Measurements from ENCODE around the gene PCP2. TPM values are rescaled to one million over a fixed set of nuclear protein-coding genes. Genes with fewer than 3 reads are reported as not detected.
A peak's percentile ranks its signal among the peaks of the same experiment; 100 is the strongest.

Gene PCP2
- total RNA-seq, 1 donor from 2014 or later, result not detected

DNA sequence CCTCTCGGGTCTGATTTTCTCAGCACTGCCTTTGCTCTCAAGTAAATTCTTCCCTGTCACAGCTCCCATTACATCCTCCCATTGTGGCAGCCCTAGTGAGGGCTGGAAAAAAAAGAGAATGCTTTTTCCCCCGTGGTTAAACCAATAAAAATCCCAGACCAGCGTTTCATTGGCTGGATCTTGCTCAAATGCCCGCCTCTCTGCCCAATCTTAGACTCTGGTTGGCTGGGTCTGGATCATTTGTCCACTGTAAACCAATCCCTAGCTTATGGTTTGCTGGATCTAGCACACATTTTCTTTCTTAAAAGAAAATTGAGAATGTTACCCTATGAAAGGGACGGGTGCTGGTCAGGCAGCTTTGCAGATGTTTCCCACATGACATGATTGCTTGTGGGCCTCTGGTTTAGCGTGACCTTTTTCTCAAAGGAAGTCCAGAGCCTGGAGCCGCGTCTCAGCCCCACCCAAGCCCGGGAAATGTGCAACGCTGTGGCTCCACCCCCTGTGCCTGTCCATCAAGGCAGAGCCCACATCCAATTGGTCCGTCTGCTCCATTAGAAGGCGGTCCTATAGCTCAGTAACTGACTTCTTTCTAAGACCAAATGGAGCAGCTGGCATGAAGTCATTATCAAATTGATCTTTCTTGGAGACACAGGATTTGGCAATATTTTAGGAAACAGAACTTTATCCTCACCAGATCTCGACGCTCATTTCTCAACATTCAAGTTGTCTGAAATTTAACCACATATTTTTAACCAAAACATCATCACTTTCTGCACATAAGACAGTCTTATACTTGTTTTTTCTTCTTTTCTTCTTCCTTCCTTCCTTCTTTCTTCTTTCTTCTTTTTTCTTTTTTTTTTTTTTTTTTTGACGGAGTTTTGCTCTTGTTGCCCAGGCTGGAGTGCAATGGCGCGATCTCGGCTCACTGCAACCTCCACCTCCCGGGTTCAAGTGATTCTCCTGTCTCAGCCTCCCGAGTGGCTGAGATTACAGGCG lies 40.8 kb upstream of the PCP2 start:
- no peak for TF ChIP-seq EZH2 (IDR thresholded peaks at IDR 0.05)
- TF ChIP-seq EZH2phosphoT487 (IDR thresholded peaks at IDR 0.05), result no peak
- no peak for TF ChIP-seq CTCF (IDR thresholded peaks at IDR 0.05)
- Mint-ChIP-seq H3K4me1 (peaks cover 8% of the 10 kb centered on the region), H3K9me3 (peaks cover 2% of the 10 kb centered on the region), H3K27ac (no peak overlapping the region), H3K4me3 (no peak overlapping the region), H3K27me3 (ENCODE audit: insufficient read depth, low read depth) (peaks cover 51% of the 10 kb centered on the region), H3K36me3 (no peaks in the 10 kb centered on the region)
- no peak overlapping the region for H3K4me2 ChIP-seq
- H3K4me1 ChIP-seq, result peaks cover 7% of the 10 kb centered on the region
- no peak overlapping the region for H3K9ac ChIP-seq
- no peaks in the 10 kb centered on the region for H3K9me3 ChIP-seq (ENCODE audit: low read depth)
- H4K20me1 ChIP-seq (ENCODE audit: low read depth), result no peaks in the 10 kb centered on the region
- H3K27ac ChIP-seq, result no peak overlapping the region
- H3K36me3 ChIP-seq, result no peaks in the 10 kb centered on the region
- peak overlapping the region; percentile 34 for H2AFZ ChIP-seq (replicated peaks)
- no peaks in the 10 kb centered on the region for H3K79me2 ChIP-seq (ENCODE audit: low read depth)
- no peak overlapping the region for H3K4me3 ChIP-seq
- peaks cover 99% of the 10 kb centered on the region for H3K27me3 ChIP-seq
- peaks cover 4% of the 10 kb centered on the region for H3F3A ChIP-seq (ENCODE audit: low read depth)
- peak; percentile 71 for DNase-seq (ENCODE audit: low spot score)

- H3K36me3 Mint-ChIP-seq, result no peaks in the 10 kb centered on the region
- peaks cover 5% of the 10 kb centered on the region for H3K4me1 Mint-ChIP-seq
- no peak overlapping the region for H3K27ac Mint-ChIP-seq
- Histone ChIP-seq H3K27ac (no peak overlapping the region), H3K4me1 (peaks cover 7% of the 10 kb centered on the region), H3F3A (ENCODE audit: low read depth) (peaks cover 4% of the 10 kb centered on the region), H3K79me2 (ENCODE audit: low read depth) (no peaks in the 10 kb centered on the region), H3K36me3 (no peaks in the 10 kb centered on the region), H3K27me3 (peaks cover 99% of the 10 kb centered on the region), H3K4me2 (no peak overlapping the region), H3K9ac (no peak overlapping the region), H3K4me3 (no peak overlapping the region), H2AFZ (replicated peaks) (no peak overlapping the region), H4K20me1 (ENCODE audit: low read depth) (no peaks in the 10 kb centered on the region), H3K9me3 (ENCODE audit: low read depth) (no peaks in the 10 kb centered on the region)
- no peak overlapping the region for H3K4me3 Mint-ChIP-seq
- DNase-seq (ENCODE audit: low spot score), result no peak
- TF ChIP-seq EZH2 (IDR thresholded peaks at IDR 0.05) (no peak), CTCF (IDR thresholded peaks at IDR 0.05) (no peak), EZH2phosphoT487 (IDR thresholded peaks at IDR 0.05) (no peak)
- H3K9me3 Mint-ChIP-seq, result peaks cover 2% of the 10 kb centered on the region
- peaks cover 42% of the 10 kb centered on the region for H3K27me3 Mint-ChIP-seq (ENCODE audit: insufficient read depth, low read depth)
Measured at GRCh38 chr19:7672522-7672921, 39.0 kb upstream of the PCP2 start.

GRCh38 chr19:7670790-7671189 lies 37.3 kb upstream of the PCP2 start:
- Mint-ChIP-seq H3K4me1 (peaks cover 5% of the 10 kb centered on the region), H3K27me3 (ENCODE audit: insufficient read depth, low read depth) (peaks cover 37% of the 10 kb centered on the region), H3K9me3 (peaks cover 2% of the 10 kb centered on the region), H3K36me3 (no peaks in the 10 kb centered on the region), H3K27ac (no peak overlapping the region), H3K4me3 (peak overlapping the region; percentile 80)
- Histone ChIP-seq H3K4me2 (peak overlapping the region; percentile 85), H3K9ac (no peak overlapping the region), H4K20me1 (ENCODE audit: low read depth) (no peaks in the 10 kb centered on the region), H3K9me3 (ENCODE audit: low read depth) (no peaks in the 10 kb centered on the region), H3K27me3 (peaks cover 96% of the 10 kb centered on the region), H3K27ac (no peak overlapping the region), H3K4me1 (peaks cover 7% of the 10 kb centered on the region), H3K79me2 (ENCODE audit: low read depth) (no peaks in the 10 kb centered on the region), H2AFZ (replicated peaks) (peak overlapping the region; percentile 95), H3K36me3 (no peaks in the 10 kb centered on the region), H3F3A (ENCODE audit: low read depth) (peaks cover 4% of the 10 kb centered on the region), H3K4me3 (peak overlapping the region; percentile 55)
- TF ChIP-seq CTCF (IDR thresholded peaks at IDR 0.05), result no peak
- no peak for TF ChIP-seq EZH2phosphoT487 (IDR thresholded peaks at IDR 0.05)
- no peak for DNase-seq (ENCODE audit: low spot score)
